Panc1 (cell line): ENCODE results near the gene DENND1C.

ENCODE experiments used
- CTCF ChIP-seq: fragments of 450-650 bp; IDR thresholded peaks from 2 replicates; pipeline ENCODE4 v1.5.1; 2017; ENCODE audit warnings: mild to moderate bottlenecking
- POLR2AphosphoS5 ChIP-seq: IDR thresholded peaks from 2 replicates; pipeline ENCODE4 v1.6.1; 2012; ENCODE audit warnings: mild to moderate bottlenecking, low read depth, low read length, moderate library complexity

GRCh38 chr19:6529351-6529750, 47.8 kb upstream of the DENND1C start:
- TF ChIP-seq CTCF (no peak), POLR2AphosphoS5 (no peak)
